Ascending aorta (tissue), 2 donors: ENCODE results near the gene SOX11. TPM values are rescaled to one million over a fixed set of nuclear protein-coding genes. Genes with fewer than 3 reads are reported as not detected.

Experiments
- DNase-seq, 2 donors: peaks; one replicate each; pipeline ENCODE4 v3.0.0-alpha.2; 2019; ENCODE audit warnings: low spot score in 2 of 2
- H3K27ac ChIP-seq, 2 donors: fragments of 200-600 bp; sonication (generic); one replicate each; pipeline ENCODE4 v1.5.1; 2016 to 2017; ENCODE audit warnings: mild to moderate bottlenecking in 1 of 2
- H3K27me3 ChIP-seq: fragments of 200-600 bp; sonication (generic); one replicate; pipeline ENCODE4 v1.5.1; 2017
- H3K36me3 ChIP-seq, 2 donors: fragments of 200-600 bp; sonication (generic); one replicate each; pipeline ENCODE4 v1.5.1; 2016
- H3K4me1 ChIP-seq, 2 donors: fragments of 200-600 bp; sonication (generic); one replicate each; pipeline ENCODE4 v1.5.1; 2016 to 2017; ENCODE audit warnings: mild to moderate bottlenecking in 1 of 2
- H3K4me3 ChIP-seq, 2 donors: fragments of 200-600 bp; sonication (generic); one replicate each; pipeline ENCODE4 v1.5.1; 2016 to 2017; ENCODE audit warnings: mild to moderate bottlenecking in 1 of 2
- H3K9me3 ChIP-seq, 2 donors: fragments of 200-600 bp; sonication (generic); one replicate each; pipeline ENCODE4 v1.5.1; 2016
- CTCF ChIP-seq, 3 experiments: fragments of 200-600 bp in 2 of 3; fragments of 450-650 bp in 1 of 3; sonication (generic) in 2 of 3; IDR thresholded peaks; one replicate each; pipeline ENCODE4 v1.5.1; 2016 to 2019; ENCODE audit warnings: antibody characterized with exemption in 3 of 3, mild to moderate bottlenecking in 1 of 3, moderate library complexity in 1 of 3
- intact Hi-C: fragments of 100-400 bp; cut with DNase I; formaldehyde crosslinking; loops from one replicate; pipeline ENCODE4 v1.15.1; 2023
- total RNA-seq: library from RNA; depleted of rRNA; stranded (reverse); fragments of >200 nt; gene quantifications from one replicate; pipeline ENCODE4 v1.1.0, GENCODE V29; 2016

The SOX11 gene
- total RNA-seq, 1 donor from 2014 or later, result not detected

GRCh38 chr2:5705490-5705889, 13.3 kb downstream of the SOX11 start:
- intact Hi-C loops, result no loop called here
- H3K4me3 ChIP-seq, result no peak overlapping the region
- H3K36me3 ChIP-seq, result no peaks in the 10 kb centered on the region
- no peak for TF ChIP-seq CTCF (IDR thresholded peaks at IDR 0.05)
- no peaks in the 10 kb centered on the region for H3K9me3 ChIP-seq
- no peak overlapping the region for H3K27ac ChIP-seq
- no peak for DNase-seq
- H3K27me3 ChIP-seq, result no peaks in the 10 kb centered on the region
- no peaks in the 10 kb centered on the region for H3K4me1 ChIP-seq

- Histone ChIP-seq H3K4me3 (no peak overlapping the region), H3K9me3 (no peaks in the 10 kb centered on the region), H3K36me3 (no peaks in the 10 kb centered on the region), H3K27me3 (no peaks in the 10 kb centered on the region), H3K4me1 (no peaks in the 10 kb centered on the region), H3K27ac (no peak overlapping the region)
- no peak for DNase-seq
- intact Hi-C loops, result no loop called here
- no peak for TF ChIP-seq CTCF (IDR thresholded peaks at IDR 0.05)
Observed at GRCh38 chr2:5706717-5707455, 14.7 kb downstream of the SOX11 start.

GRCh38 chr2:5710615-5711014, 18.4 kb downstream of the SOX11 start:
- intact Hi-C loops, result no loop called here
- no peak overlapping the region for H3K27ac ChIP-seq
- H3K4me1 ChIP-seq, result no peaks in the 10 kb centered on the region
- H3K9me3 ChIP-seq, result no peaks in the 10 kb centered on the region
- H3K27me3 ChIP-seq, result no peaks in the 10 kb centered on the region
- no peak overlapping the region for H3K4me3 ChIP-seq
- H3K36me3 ChIP-seq, result no peaks in the 10 kb centered on the region
- TF ChIP-seq CTCF (IDR thresholded peaks at IDR 0.05), result no peak
- no peak for DNase-seq

- Histone ChIP-seq H3K36me3 (no peaks in the 10 kb centered on the region), H3K27ac (no peak overlapping the region), H3K9me3 (no peaks in the 10 kb centered on the region), H3K4me3 (no peak overlapping the region), H3K27me3 (no peaks in the 10 kb centered on the region), H3K4me1 (no peaks in the 10 kb centered on the region)
- intact Hi-C loops, result no loop called here
- no peak for DNase-seq
- TF ChIP-seq CTCF (IDR thresholded peaks at IDR 0.05), result no peak
Observed at GRCh38 chr2:5713101-5713500, 20.9 kb downstream of the SOX11 start.

- Histone ChIP-seq H3K27me3 (no peaks in the 10 kb centered on the region), H3K9me3 (no peaks in the 10 kb centered on the region), H3K36me3 (no peaks in the 10 kb centered on the region), H3K4me3 (no peak overlapping the region), H3K4me1 (no peaks in the 10 kb centered on the region), H3K27ac (no peak overlapping the region)
- intact Hi-C loops, result no loop called here
- DNase-seq, result no peak
- no peak for TF ChIP-seq CTCF (IDR thresholded peaks at IDR 0.05)
Observed at GRCh38 chr2:5719629-5720334, 27.6 kb downstream of the SOX11 start.
